Psoas muscle (tissue), 8 donors: Measurements from ENCODE around the gene FOXRED2. TPM values are rescaled to one million over a fixed set of nuclear protein-coding genes. Genes with fewer than 3 reads are reported as not detected.

Experiments used
- ATAC-seq, 4 donors: fragments of 200-7000 bp; cut with Tn5 transposase; one replicate each; pipeline ENCODE4 v1.9.1; 2020; ENCODE audit warnings: moderate library complexity in 3 of 4, mild to moderate bottlenecking in 2 of 4
- DNase-seq, 2 donors: peaks; one replicate each; pipeline ENCODE4 v3.0.0-alpha.2; 2020
- H3K27ac ChIP-seq: fragments of 200-600 bp; one replicate; pipeline ENCODE4 v1.8.0; 2022
- H3K27me3 ChIP-seq, 3 donors: fragments of 200-600 bp in 1 of 3; one replicate each; pipeline versions ENCODE4 v1.6.1 to v1.8.0; 2013 to 2022; ENCODE audit warnings: low read length in 2 of 3, mild to moderate bottlenecking in 2 of 3, moderate library complexity in 1 of 3; ENCODE audit not compliant: insufficient read depth in 3 of 3
- H3K36me3 ChIP-seq, 2 donors: fragments of 200-600 bp in 1 of 2; one replicate each; pipeline versions ENCODE4 v1.6.1 to v1.8.0; 2013 to 2022; ENCODE audit warnings: low read depth in 1 of 2, mild to moderate bottlenecking in 1 of 2, moderate library complexity in 1 of 2; ENCODE audit not compliant: insufficient read depth in 1 of 2
- H3K4me1 ChIP-seq: fragments of 200-600 bp; one replicate; pipeline ENCODE4 v1.8.0; 2022
- H3K4me3 ChIP-seq: fragments of 200-600 bp; one replicate; pipeline ENCODE4 v1.8.0; 2022; ENCODE audit warnings: mild to moderate bottlenecking
- H3K9me3 ChIP-seq: fragments of 200-600 bp; one replicate; pipeline ENCODE4 v1.8.0; 2022
- CTCF ChIP-seq: fragments of 200-600 bp; IDR thresholded peaks from one replicate; pipeline ENCODE4 v1.8.0; 2022; ENCODE audit warnings: antibody characterized with exemption
- WGBS, 3 donors: extraction: QIAGEN DNeasy Blood & Tissue Kit; methylation state at CpG; one replicate each; pipeline versions ENCODE4 v1.1.6 to v1.1.7; 2013; 5-methylcytosine and 5-hydroxymethylcytosine counted together
- intact Hi-C, 2 donors: fragments of 100-400 bp; cut with DNase I; formaldehyde crosslinking; loops; one replicate each; pipeline versions ENCODE4 v1.11.0 to v1.14.2; 2022
- long read RNA-seq, 2 donors: library from polyadenylated mRNA; unstranded; transcript quantifications; one replicate each; pipeline ENCODE4 v2.0.0, GENCODE V29; 2021
- polyA plus RNA-seq, 3 donors: library from polyadenylated mRNA; stranded (reverse); fragments of 200-250 nt; gene quantifications; one replicate each; pipeline ENCODE4 v1.2.3, GENCODE V29; 2013
- total RNA-seq, 4 donors: library from RNA; stranded (reverse); fragmentation: NEBNext Ultra II Directional in 2 of 4; extraction: Animal tissue kit (Norgen Biotek cat#: 25700) in 2 of 4; gene quantifications; one replicate each; pipeline versions ENCODE4 v1.2.1 to v1.2.4, GENCODE V29; 2021 to 2023
- donor health status: healthy with polysubstance abuse.
- donor health status: DM: no; HTN: no; CAD: no; lungs with moderate emphysema.
- donor health status: Bipolar disorder and iron deficiency.
- donor health status: healthy.
- donor health status: DM: yes; HTN: yes; CAD: no.
- donor health status: DM: no; HTN: no; CAD: no.
- donor health status: DM: no; HTN: no; CAD: no.
- donor health status: DM: yes; HTN: yes; CAD: no.

FOXRED2 gene
- total RNA-seq: 10 to 100 TPM in 1 of 4 donors, 1 to 10 TPM in 3; 6.4 to 10.2 (median 7.9) TPM
- polyA plus RNA-seq: 1 to 10 TPM; 3.3 to 9.0 (median 5.0) TPM
- long read RNA-seq, donor 1, partial matches to known transcripts: 0 of 1 reads
- long read RNA-seq, donor 1, other reads (novel, unspliced or antisense): 1 of 1 reads
- long read RNA-seq, donor 2, full-length matches to known transcripts: 3 of 7 reads
- long read RNA-seq, donor 2, partial matches to known transcripts: 2 of 7 reads
- long read RNA-seq, donor 2, other reads (novel, unspliced or antisense): 2 of 7 reads

- no peak for TF ChIP-seq CTCF
- DNase-seq (peak; percentile 91 to 94), ATAC-seq (peak; percentile 87 to 90 (median 88))
- 2 to 6% (median 5%) methylated on average over 60 to 75 of the region's 75 CpGs for WGBS, 3 donors
- H3K9me3 ChIP-seq: no peaks in the 10 kb centered on the region
- peaks cover 5% of the 10 kb centered on the region for H3K4me1 ChIP-seq
- no peaks in the 10 kb centered on the region for H3K27me3 ChIP-seq
- H3K27ac ChIP-seq: peak within 1 kb of the TSS; percentile 80
- intact Hi-C loops: no loop called here
- peak within 1 kb of the TSS; percentile 67 for H3K4me3 ChIP-seq
- peaks cover 3 to 29% of the 10 kb centered on the region in 2 donors for H3K36me3 ChIP-seq
Measured at GRCh38 chr22:36506637-36507517, at the start of gene FOXRED2. Gene FOXRED2 (minus strand): TSS chr22:36507040. CDS start chr22:36506422, 618 bp downstream.

GRCh38 chr22:36554098-36554497, 47.3 kb upstream of the FOXRED2 start:
- Histone ChIP-seq H3K4me1 (no peaks in the 10 kb centered on the region), H3K27ac (no peak overlapping the region), H3K27me3 (peaks cover 0 to 69% (median 12%) of the 10 kb centered on the region in 3 donors), H3K9me3 (no peaks in the 10 kb centered on the region), H3K36me3 (no peaks in the 10 kb centered on the region), H3K4me3 (no peak overlapping the region)
- intact Hi-C loops: loop anchor here in 1 of 2 donors (5.0 kb wide), 1 partner anchor 213 kb away; no protein-coding TSS in a partner anchor
- WGBS, 3 donors: 41 to 46% (median 43%) methylated on average over 5 of the region's 5 CpGs
- no peak for TF ChIP-seq CTCF
- ATAC-seq: no peak
- DNase-seq: no peak

- no peaks in the 10 kb centered on the region for H3K36me3 ChIP-seq
Measured at GRCh38 chr22:36552289-36552688, 45.4 kb upstream of the FOXRED2 start.

More at GRCh38 chr22:36552289-36552688, 45.4 kb upstream of the FOXRED2 start:
- DNase-seq: no peak
- no peak for ATAC-seq
- Histone ChIP-seq H3K4me3 (no peak overlapping the region), H3K4me1 (no peaks in the 10 kb centered on the region), H3K9me3 (no peaks in the 10 kb centered on the region), H3K27ac (no peak overlapping the region), H3K27me3 (peaks cover 0 to 72% (median 12%) of the 10 kb centered on the region in 3 donors)
- TF ChIP-seq CTCF: no peak
- WGBS, 3 donors: 27 to 34% (median 29%) methylated on average over 1 of the region's 1 CpG
- intact Hi-C loops: loop anchor here in 1 of 2 donors (5.0 kb wide), 1 partner anchor 215 kb away; no protein-coding TSS in a partner anchor
